Stimulated activated naive B cell treated with anti-CD40 and anti-IgM and Interleukin-4, amounts not matched to agents 10 μg/mL and 1 μg/mL and 100 μg/mL, for 72 hours (primary cell): ENCODE results near the gene FAM24B.

Experiments used
- ATAC-seq, 2 donors: fragments of 150-1000 bp; cut with Tn5 transposase; replicated peaks; 2 replicates each; pipeline ENCODE4 v1.10.0; 2021; ENCODE audit warnings: moderate library complexity in 1 of 2
- DNase-seq: peaks from one replicate; pipeline ENCODE4 v3.0.0; 2021
- H3K27ac Mint-ChIP-seq: one replicate; pipeline ENCODE4 v1.8.0; 2022; ENCODE audit warnings: mild to moderate bottlenecking, mixed read lengths
- H3K27me3 Mint-ChIP-seq, 2 donors: one replicate each; pipeline ENCODE4 v1.8.0; 2022; ENCODE audit warnings: mixed read lengths in 2 of 2
- H3K36me3 Mint-ChIP-seq, 2 donors: one replicate each; pipeline ENCODE4 v1.8.0; 2022; ENCODE audit warnings: mixed read lengths in 2 of 2, mild to moderate bottlenecking in 1 of 2
- H3K4me1 Mint-ChIP-seq, 2 donors: one replicate each; pipeline ENCODE4 v1.8.0; 2022; ENCODE audit warnings: mixed read lengths in 2 of 2, mild to moderate bottlenecking in 1 of 2
- H3K4me3 Mint-ChIP-seq, 2 donors: one replicate each; pipeline ENCODE4 v1.8.0; 2022; ENCODE audit warnings: mild to moderate bottlenecking in 2 of 2, mixed read lengths in 2 of 2, moderate library complexity in 1 of 2
- H3K9me3 Mint-ChIP-seq, 2 donors: one replicate each; pipeline ENCODE4 v1.8.0; 2022; ENCODE audit warnings: mixed read lengths in 2 of 2, mild to moderate bottlenecking in 1 of 2

Gene FAM24B

GRCh38 chr10:122850705-122851640 lies 28.4 kb downstream of the FAM24B start:
- Mint-ChIP-seq H3K36me3 (peaks cover 52 to 63% of the 10 kb centered on the region in 2 donors), H3K4me3 (no peak overlapping the region), H3K27me3 (no peaks in the 10 kb centered on the region), H3K27ac (no peak overlapping the region), H3K9me3 (no peaks in the 10 kb centered on the region), H3K4me1 (peaks cover 7 to 15% of the 10 kb centered on the region in 2 donors)
- ATAC-seq, result no peak
- no peak for DNase-seq

GRCh38 chr10:122849900-122850605 lies 29.3 kb downstream of the FAM24B start:
- DNase-seq, result no peak
- H3K4me3 Mint-ChIP-seq, result no peak overlapping the region

GRCh38 chr10:122849090-122849489 lies 30.3 kb downstream of the FAM24B start:
- DNase-seq (no peak), ATAC-seq (no peak)
- H3K9me3 Mint-ChIP-seq, result no peaks in the 10 kb centered on the region
- H3K27ac Mint-ChIP-seq, result no peak overlapping the region
- no peak overlapping the region for H3K4me3 Mint-ChIP-seq
- no peaks in the 10 kb centered on the region for H3K27me3 Mint-ChIP-seq
- peaks cover 7 to 12% of the 10 kb centered on the region in 2 donors for H3K4me1 Mint-ChIP-seq
- H3K36me3 Mint-ChIP-seq, result peaks cover 52 to 57% of the 10 kb centered on the region in 2 donors

More at GRCh38 chr10:122849900-122850605, 29.3 kb downstream of the FAM24B start:
- peaks cover 51 to 61% of the 10 kb centered on the region in 2 donors for H3K36me3 Mint-ChIP-seq
- no peaks in the 10 kb centered on the region for H3K27me3 Mint-ChIP-seq
- ATAC-seq, result no peak
- no peaks in the 10 kb centered on the region for H3K9me3 Mint-ChIP-seq
- peaks cover 7 to 14% of the 10 kb centered on the region in 2 donors for H3K4me1 Mint-ChIP-seq
- H3K27ac Mint-ChIP-seq, result no peak overlapping the region

- peaks cover 7 to 9% of the 10 kb centered on the region in 2 donors for H3K4me1 Mint-ChIP-seq
- H3K27me3 Mint-ChIP-seq, result no peaks in the 10 kb centered on the region
- no peak overlapping the region for H3K27ac Mint-ChIP-seq
Measured at GRCh38 chr10:122847782-122848604, 31.4 kb downstream of the FAM24B start.

GRCh38 chr10:122845783-122846332 lies 33.5 kb downstream of the FAM24B start, which contains the start of gene CUZD1:
Gene CUZD1, minus strand, starts transcription at chr10:122845857. Its CDS starts 14 bp downstream, at chr10:122845843.
- Mint-ChIP-seq H3K9me3 (peaks cover 0 to 3% of the 10 kb centered on the region in 2 donors), H3K27ac (no peak within 1 kb of the TSS), H3K4me3 (no peak within 1 kb of the TSS), H3K27me3 (no peaks in the 10 kb centered on the region), H3K4me1 (peaks cover 7 to 9% of the 10 kb centered on the region in 2 donors), H3K36me3 (peaks cover 41 to 43% of the 10 kb centered on the region in 2 donors)
- DNase-seq, result no peak
- no peak for ATAC-seq

More at GRCh38 chr10:122847782-122848604, 31.4 kb downstream of the FAM24B start:
- ATAC-seq (no peak), DNase-seq (no peak)
- H3K9me3 Mint-ChIP-seq, result no peaks in the 10 kb centered on the region
- H3K36me3 Mint-ChIP-seq, result peaks cover 45 to 49% of the 10 kb centered on the region in 2 donors
- no peak overlapping the region for H3K4me3 Mint-ChIP-seq

GRCh38 chr10:122844146-122844545 lies 35.2 kb downstream of the FAM24B start:
- no peak overlapping the region for H3K4me3 Mint-ChIP-seq
- peaks cover 5 to 7% of the 10 kb centered on the region in 2 donors for H3K4me1 Mint-ChIP-seq
- peaks cover 0 to 3% of the 10 kb centered on the region in 2 donors for H3K9me3 Mint-ChIP-seq
- ATAC-seq (no peak), DNase-seq (no peak)
- H3K27ac Mint-ChIP-seq, result no peak overlapping the region
- peaks cover 39 to 41% of the 10 kb centered on the region in 2 donors for H3K36me3 Mint-ChIP-seq
- no peaks in the 10 kb centered on the region for H3K27me3 Mint-ChIP-seq

- Mint-ChIP-seq H3K36me3 (peaks cover 35 to 55% of the 10 kb centered on the region in 2 donors), H3K27ac (no peak overlapping the region)
Measured at GRCh38 chr10:122841569-122841968, 37.8 kb downstream of the FAM24B start.

GRCh38 chr10:122839505-122839904 lies 39.9 kb downstream of the FAM24B start:
- DNase-seq, result no peak
- H3K36me3 Mint-ChIP-seq, result peaks cover 34 to 53% of the 10 kb centered on the region in 2 donors
- no peak overlapping the region for H3K4me3 Mint-ChIP-seq
- no peak for ATAC-seq
- no peaks in the 10 kb centered on the region for H3K4me1 Mint-ChIP-seq
- H3K27ac Mint-ChIP-seq, result no peak overlapping the region
- H3K9me3 Mint-ChIP-seq, result peaks cover 0 to 5% of the 10 kb centered on the region in 2 donors
- no peaks in the 10 kb centered on the region for H3K27me3 Mint-ChIP-seq

More at GRCh38 chr10:122841569-122841968, 37.8 kb downstream of the FAM24B start:
- DNase-seq (no peak), ATAC-seq (no peak)
- Mint-ChIP-seq H3K4me3 (no peak overlapping the region), H3K9me3 (peaks cover 0 to 3% of the 10 kb centered on the region in 2 donors), H3K4me1 (no peaks in the 10 kb centered on the region), H3K27me3 (no peaks in the 10 kb centered on the region)

GRCh38 chr10:122838880-122839279 lies 40.5 kb downstream of the FAM24B start:
- Mint-ChIP-seq H3K4me1 (no peaks in the 10 kb centered on the region), H3K27ac (no peak overlapping the region), H3K36me3 (peaks cover 34 to 53% of the 10 kb centered on the region in 2 donors), H3K9me3 (peaks cover 0 to 5% of the 10 kb centered on the region in 2 donors), H3K4me3 (no peak overlapping the region), H3K27me3 (no peaks in the 10 kb centered on the region)
- ATAC-seq (no peak), DNase-seq (no peak)

- no peak overlapping the region for H3K4me3 Mint-ChIP-seq
- H3K4me1 Mint-ChIP-seq, result no peaks in the 10 kb centered on the region
- ATAC-seq (no peak), DNase-seq (no peak)
- H3K9me3 Mint-ChIP-seq, result peaks cover 0 to 2% of the 10 kb centered on the region in 2 donors
- H3K27ac Mint-ChIP-seq, result no peak overlapping the region
- H3K27me3 Mint-ChIP-seq, result no peaks in the 10 kb centered on the region
- peaks cover 44 to 62% of the 10 kb centered on the region in 2 donors for H3K36me3 Mint-ChIP-seq
Measured at GRCh38 chr10:122835908-122836307, 43.5 kb downstream of the FAM24B start.

GRCh38 chr10:122830965-122831353 lies 48.4 kb downstream of the FAM24B start:
- Mint-ChIP-seq H3K36me3 (peaks cover 26 to 31% of the 10 kb centered on the region in 2 donors), H3K4me3 (no peak overlapping the region), H3K27me3 (no peaks in the 10 kb centered on the region), H3K4me1 (no peaks in the 10 kb centered on the region), H3K9me3 (no peaks in the 10 kb centered on the region), H3K27ac (no peak overlapping the region)
- no peak for DNase-seq
- ATAC-seq, result no peak

- H3K36me3 Mint-ChIP-seq, result peaks cover 24 to 29% of the 10 kb centered on the region in 2 donors
- ATAC-seq (no peak), DNase-seq (no peak)
- H3K9me3 Mint-ChIP-seq, result no peaks in the 10 kb centered on the region
- H3K27ac Mint-ChIP-seq, result no peak overlapping the region
- no peaks in the 10 kb centered on the region for H3K27me3 Mint-ChIP-seq
- H3K4me1 Mint-ChIP-seq, result no peaks in the 10 kb centered on the region
- H3K4me3 Mint-ChIP-seq, result no peak overlapping the region
Measured at GRCh38 chr10:122830273-122830964, 49.0 kb downstream of the FAM24B start.

- DNase-seq (no peak), ATAC-seq (no peak)
- H3K27ac Mint-ChIP-seq, result no peak overlapping the region
- H3K9me3 Mint-ChIP-seq, result no peaks in the 10 kb centered on the region
- peaks cover 20 to 25% of the 10 kb centered on the region in 2 donors for H3K36me3 Mint-ChIP-seq
- H3K4me3 Mint-ChIP-seq, result no peak overlapping the region
- no peaks in the 10 kb centered on the region for H3K4me1 Mint-ChIP-seq
- H3K27me3 Mint-ChIP-seq, result peaks cover 6 to 7% of the 10 kb centered on the region in 2 donors
Measured at GRCh38 chr10:122829454-122829853, 49.9 kb downstream of the FAM24B start.
